ENCODE data around the gene ETFB. TPM values are rescaled to one million over a fixed set of nuclear protein-coding genes. Genes with fewer than 3 reads are reported as not detected.
A peak's percentile ranks its signal among the peaks of the same experiment; 100 is the strongest.

Gene ETFB
- total RNA-seq, 8 experiments from 2014 or later, result 64.7 to 217 (median 144) TPM

DNA sequence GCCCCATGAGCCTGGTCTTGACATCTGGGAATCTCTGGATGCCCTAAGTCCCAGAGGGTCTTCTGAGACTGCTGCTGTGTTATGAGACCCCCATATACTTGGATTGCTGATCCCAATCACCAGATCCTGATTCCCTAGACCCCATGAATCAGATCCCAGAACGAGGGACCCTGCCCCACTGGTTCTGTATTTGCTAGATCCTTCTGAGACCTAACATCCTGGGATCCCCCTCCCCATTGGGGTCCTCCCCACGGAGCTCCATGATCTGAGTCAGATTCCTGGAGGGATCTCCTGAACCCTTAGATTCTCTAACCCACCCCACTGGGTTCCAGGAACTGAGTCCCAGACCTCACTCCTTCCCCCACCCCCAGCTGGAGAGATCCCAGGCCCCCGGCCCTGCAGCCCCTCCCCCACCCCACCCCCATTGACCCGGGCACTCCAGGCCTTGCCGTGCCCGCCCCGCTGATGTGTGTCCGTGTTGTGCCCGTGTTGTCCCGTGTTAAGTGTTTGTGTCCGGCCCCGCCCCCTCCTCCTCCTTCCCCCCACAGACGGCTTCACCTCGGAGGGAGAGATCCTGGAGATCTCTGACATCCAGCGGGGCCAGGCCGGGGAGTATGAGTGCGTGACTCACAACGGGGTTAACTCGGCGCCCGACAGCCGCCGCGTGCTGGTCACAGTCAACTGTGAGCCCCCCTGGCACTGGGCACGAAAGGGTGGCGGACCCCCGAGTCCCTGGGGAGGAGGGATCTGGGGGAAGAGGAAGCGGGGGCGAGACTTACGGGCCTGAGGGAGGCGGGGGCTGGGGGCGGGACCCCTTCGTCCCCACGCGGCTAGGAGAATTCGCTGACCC lies 39.7 kb downstream of the ETFB start:
- in situ Hi-C loops (cut with MboI; ENCODE audit: low pct_unique_long_range_greater_than_20kb in 2 of 9, low sequenced_read_pairs in 9 of 9, unreplicated experiment in 9 of 9), result no loop called here
- Histone ChIP-seq H3K4me3 (no peak overlapping the region), H3K4me1 (replicated peaks in 1 of 2) (peaks cover 20% of the 10 kb centered on the region in 2 donors), H3K27ac (no peak overlapping the region)
- ATAC-seq (replicated peaks in 6 of 8), result no peak
- WGBS, 10 experiments, result 80% methylated on average over 1 of the region's 36 CpGs; no CpG with 5 or more reads in 8 of the 10 experiments

DNA sequence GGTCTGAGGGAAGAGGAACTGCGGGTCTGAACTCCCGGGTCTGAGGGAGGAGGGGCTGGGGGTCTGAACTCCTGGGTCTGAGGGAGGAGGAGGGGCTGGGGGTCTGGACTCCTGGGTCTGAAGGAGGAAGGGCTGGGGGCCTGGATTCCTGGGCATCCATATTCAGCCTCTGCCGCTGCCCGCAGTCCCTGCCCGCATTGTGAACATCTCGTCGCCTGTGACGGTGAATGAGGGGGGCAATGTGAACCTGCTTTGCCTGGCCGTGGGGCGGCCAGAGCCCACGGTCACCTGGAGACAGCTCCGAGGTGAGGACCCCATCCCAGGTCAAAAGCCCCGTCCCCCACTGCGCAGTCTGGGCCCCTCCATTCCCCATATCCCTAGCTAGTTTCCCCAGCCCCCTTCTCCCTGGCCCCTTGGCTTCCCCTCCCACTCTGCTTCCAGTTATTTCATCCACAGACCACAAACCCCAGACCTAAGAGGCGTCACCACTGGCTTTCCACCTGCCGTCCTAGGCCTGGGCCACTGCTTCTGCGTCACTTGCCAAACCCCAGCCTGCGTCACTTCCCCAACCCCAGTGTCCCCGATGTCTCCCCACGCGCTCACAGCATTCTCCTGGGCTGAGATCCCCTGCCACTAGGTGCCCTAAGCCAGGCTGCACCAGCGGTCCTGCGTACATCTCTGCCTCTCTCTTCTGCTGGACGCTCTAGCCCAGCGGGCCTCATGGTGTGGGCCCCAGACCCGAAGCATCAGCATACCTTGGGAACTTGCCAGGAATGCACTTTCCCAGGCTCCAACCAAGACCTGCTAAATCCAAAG lies 40.8 kb downstream of the ETFB start:
- no peak for ATAC-seq (replicated peaks in 6 of 8)
- in situ Hi-C loops (cut with MboI; ENCODE audit: low pct_unique_long_range_greater_than_20kb in 2 of 9, low sequenced_read_pairs in 9 of 9, unreplicated experiment in 9 of 9), result no loop called here
- Histone ChIP-seq H3K27ac (no peak overlapping the region), H3K4me3 (no peak overlapping the region), H3K4me1 (replicated peaks in 1 of 2) (peaks cover 24 to 25% of the 10 kb centered on the region in 2 donors)
- WGBS, 10 experiments, result 93% methylated on average over 3 of the region's 26 CpGs; no CpG with 5 or more reads in 9 of the 10 experiments

DNA sequence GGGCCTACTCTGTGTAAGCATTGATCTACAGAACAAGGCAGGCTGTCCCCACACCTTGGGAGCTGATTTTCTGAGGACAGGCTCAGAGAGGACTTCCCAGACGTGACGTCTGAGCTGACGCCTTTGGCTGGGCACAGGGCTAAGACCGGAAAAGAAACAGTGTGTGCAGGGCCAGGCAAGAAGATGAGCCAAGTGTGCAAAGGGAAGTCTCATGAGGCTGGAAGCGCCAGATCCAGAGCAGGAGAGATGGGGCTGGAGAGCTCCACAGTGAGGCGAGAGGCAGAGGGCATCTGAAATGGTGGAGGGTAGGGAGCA lies 42.1 kb downstream of the ETFB start:
- in situ Hi-C loops (cut with MboI; ENCODE audit: low pct_unique_long_range_greater_than_20kb in 2 of 9, low sequenced_read_pairs in 9 of 9, unreplicated experiment in 9 of 9), result no loop called here

DNA sequence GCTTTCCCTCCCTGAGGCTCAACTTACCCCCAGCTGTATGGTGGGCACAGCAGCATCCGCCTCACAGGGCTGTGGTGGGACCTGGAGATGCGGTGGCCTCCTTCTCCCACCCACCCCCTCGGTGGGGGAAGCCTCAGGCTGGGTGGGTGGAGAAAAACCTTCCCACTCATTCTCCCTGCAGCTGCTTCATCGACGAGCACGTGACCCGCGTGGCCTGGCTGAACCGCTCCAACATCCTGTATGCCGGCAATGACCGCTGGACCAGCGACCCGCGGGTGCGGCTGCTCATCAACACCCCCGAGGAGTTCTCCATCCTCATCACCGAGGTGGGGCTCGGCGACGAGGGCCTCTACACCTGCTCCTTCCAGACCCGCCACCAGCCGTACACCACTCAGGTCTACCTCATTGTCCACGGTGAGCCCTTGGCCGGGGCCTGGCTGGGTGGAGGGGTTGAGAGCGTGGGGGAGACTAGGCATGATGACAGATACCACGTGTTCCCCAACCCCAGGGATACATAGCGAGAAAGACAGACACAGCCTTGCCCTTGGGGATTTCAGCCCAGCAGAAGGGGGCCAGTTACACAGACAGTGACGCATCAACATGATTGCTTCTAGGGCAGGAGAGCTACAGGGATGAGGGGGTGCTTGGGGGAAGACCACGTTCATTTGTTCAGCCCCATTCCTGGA lies 42.6 kb downstream of the ETFB start:
- peak in 4 of 8 experiments; percentile 1 to 19 (median 12) for ATAC-seq (replicated peaks in 6 of 8)
- in situ Hi-C loops (cut with MboI; ENCODE audit: low pct_unique_long_range_greater_than_20kb in 2 of 9, low sequenced_read_pairs in 9 of 9, unreplicated experiment in 9 of 9), result no loop called here
- 20 to 100% (median 44%) methylated on average over 1 to 3 of the region's 29 CpGs; no CpG with 5 or more reads in 4 of the 10 experiments for whole genome bisulfite sequencing, 10 experiments
- H3K27ac ChIP-seq, result peak overlapping the region; percentile 34 to 52
- peaks cover 40% of the 10 kb centered on the region in 2 donors for H3K4me1 ChIP-seq (replicated peaks in 1 of 2)
- no peak overlapping the region for H3K4me3 ChIP-seq

More for the DNA sequence above, 42.1 kb downstream of the ETFB start:
- Histone ChIP-seq H3K27ac (peak overlapping the region in 1 of 2 donors; percentile 34), H3K4me3 (no peak overlapping the region), H3K4me1 (replicated peaks in 1 of 2) (peaks cover 36 to 38% of the 10 kb centered on the region in 2 donors)
- ATAC-seq (replicated peaks in 6 of 8), result no peak
- WGBS, 10 experiments, result 20 to 100% (median 93%) methylated on average over 1 to 5 of the region's 6 CpGs; no CpG with 5 or more reads in 5 of the 10 experiments

- Histone ChIP-seq H3K4me3 (no peak overlapping the region), H3K27ac (no peak overlapping the region), H3K4me1 (replicated peaks in 1 of 2) (peaks cover 35 to 36% of the 10 kb centered on the region in 2 donors)
- no peak for ATAC-seq (replicated peaks in 6 of 8)
- in situ Hi-C loops (cut with MboI; ENCODE audit: low pct_unique_long_range_greater_than_20kb in 2 of 9, low sequenced_read_pairs in 9 of 9, unreplicated experiment in 9 of 9), result no loop called here
- WGBS, 10 experiments, result 8 to 89% (median 62%) methylated on average over 2 to 10 of the region's 14 CpGs; no CpG with 5 or more reads in 4 of the 10 experiments
These were observed 44.4 kb downstream of the ETFB start for GRCh38 chr19:51321799-51322198.

- H3K4me1 ChIP-seq (replicated peaks in 1 of 2), result peaks cover 35 to 36% of the 10 kb centered on the region in 2 donors
- peak overlapping the region; percentile 50 to 73 for H3K27ac ChIP-seq
- no peak overlapping the region for H3K4me3 ChIP-seq
- WGBS, 10 experiments, result 6 to 58% (median 20%) methylated on average over 3 to 4 of the region's 14 CpGs; no CpG with 5 or more reads in 7 of the 10 experiments
- in situ Hi-C loops (cut with MboI; ENCODE audit: low pct_unique_long_range_greater_than_20kb in 2 of 9, low sequenced_read_pairs in 9 of 9, unreplicated experiment in 9 of 9), result no loop called here
- ATAC-seq (replicated peaks in 6 of 8), result peak in 5 of 8 experiments; percentile 71 to 81 (median 74)
These were observed 45.9 kb downstream of the ETFB start for GRCh38 chr19:51320280-51320657.

DNA sequence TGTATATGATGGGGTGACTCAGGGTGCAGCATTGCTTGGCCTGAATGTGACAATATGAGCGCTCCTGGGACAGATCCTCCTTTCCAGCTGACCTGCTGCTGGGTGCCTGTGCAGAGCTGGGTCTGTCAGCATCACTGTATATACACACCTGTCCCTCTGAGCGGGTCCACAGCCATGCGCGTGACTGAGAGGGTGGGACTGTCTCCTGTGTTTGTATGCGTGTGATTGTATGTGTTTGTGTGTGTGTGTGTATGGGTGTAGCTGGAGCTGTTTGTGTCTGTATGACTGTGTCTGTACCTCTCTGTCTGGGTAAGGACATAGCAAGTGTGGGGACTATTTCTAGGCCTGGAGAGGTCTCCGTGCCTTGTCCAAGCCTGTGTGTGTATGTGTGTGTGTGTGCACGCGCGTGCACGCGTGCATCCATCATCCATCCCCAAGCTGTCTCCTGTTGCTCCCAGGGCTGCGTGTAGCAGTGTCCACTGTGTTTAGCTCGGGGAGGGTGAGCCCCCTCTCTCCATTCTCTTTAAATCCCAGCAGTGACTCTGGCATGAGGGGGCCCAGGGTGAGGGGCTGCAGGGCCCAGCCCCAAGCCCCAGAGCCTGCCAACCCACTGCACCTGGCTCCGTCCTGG lies 46.4 kb downstream of the ETFB start:
- 33 to 60% (median 48%) methylated on average over 1 to 6 of the region's 14 CpGs; no CpG with 5 or more reads in 6 of the 10 experiments for WGBS, 10 experiments
- in situ Hi-C loops (cut with MboI; ENCODE audit: low pct_unique_long_range_greater_than_20kb in 2 of 9, low sequenced_read_pairs in 9 of 9, unreplicated experiment in 9 of 9), result no loop called here
- Histone ChIP-seq H3K27ac (peak overlapping the region; percentile 19 to 73), H3K4me1 (replicated peaks in 1 of 2) (peaks cover 35 to 36% of the 10 kb centered on the region in 2 donors), H3K4me3 (no peak overlapping the region)
- peak in 5 of 8 experiments; percentile 74 to 84 (median 80) for ATAC-seq (replicated peaks in 6 of 8)

DNA sequence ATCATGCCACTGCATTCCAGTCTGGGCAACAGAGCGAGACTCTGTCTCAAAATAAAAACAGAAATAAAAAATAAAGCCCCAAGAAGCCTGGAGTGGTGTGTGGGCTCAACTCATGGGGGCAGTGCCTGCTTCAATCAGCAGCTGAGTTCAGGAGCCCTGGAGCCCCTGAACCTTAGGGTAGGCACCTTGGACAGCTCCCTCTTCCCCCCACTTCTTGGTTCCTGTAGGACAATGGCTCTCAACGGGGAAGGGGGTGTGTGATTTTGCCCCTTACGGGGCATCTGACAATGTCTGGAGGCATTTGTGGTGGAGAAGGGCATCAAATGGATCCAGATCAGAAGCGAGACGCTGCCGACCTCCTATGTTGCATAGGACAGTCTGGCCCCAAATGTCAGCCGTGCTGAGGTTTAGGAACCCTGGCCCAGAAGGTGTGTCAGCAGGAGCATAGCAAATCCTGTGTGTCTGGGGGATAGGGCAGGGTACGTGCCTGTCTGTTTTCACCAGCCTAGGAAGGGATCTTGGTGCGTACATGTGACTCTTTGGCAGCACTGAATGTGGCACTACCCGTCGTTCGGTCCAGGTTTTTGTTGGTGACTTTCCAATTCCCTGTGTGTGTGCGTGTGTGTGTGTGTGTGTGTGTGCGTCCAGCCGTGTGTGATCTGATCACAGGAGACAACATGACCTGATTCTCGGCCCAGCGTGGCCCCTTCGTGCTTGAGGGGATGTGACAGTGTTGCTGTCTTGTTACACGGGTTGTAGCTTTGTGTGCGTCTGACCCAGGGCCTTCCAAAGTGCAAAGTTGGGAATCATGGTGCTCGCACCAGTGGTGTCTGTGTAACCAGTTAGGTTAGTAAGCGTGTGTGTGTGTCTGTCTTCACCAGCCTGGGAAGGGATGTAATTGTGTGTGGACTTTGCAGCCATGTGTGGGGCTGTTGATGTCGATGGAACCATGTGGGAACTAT lies 47.2 kb downstream of the ETFB start:
- peak overlapping the region; percentile 19 to 73 for H3K27ac ChIP-seq
- peaks cover 28 to 29% of the 10 kb centered on the region in 2 donors for H3K4me1 ChIP-seq (replicated peaks in 1 of 2)
- WGBS, 10 experiments, result 5 to 80% (median 69%) methylated on average over 1 to 10 of the region's 23 CpGs; no CpG with 5 or more reads in 3 of the 10 experiments
- ATAC-seq (replicated peaks in 6 of 8), result no peak
- in situ Hi-C loops (cut with MboI; ENCODE audit: low pct_unique_long_range_greater_than_20kb in 2 of 9, low sequenced_read_pairs in 9 of 9, unreplicated experiment in 9 of 9), result no loop called here
- no peak overlapping the region for H3K4me3 ChIP-seq

- H3K27ac ChIP-seq, result no peak overlapping the region
- 0 to 33% methylated on average over 1 of the region's 1 CpG; no CpG with 5 or more reads in 8 of the 10 experiments for WGBS, 10 experiments
- H3K4me1 ChIP-seq (replicated peaks in 1 of 2), result peaks cover 20% of the 10 kb centered on the region in 2 donors
- H3K4me3 ChIP-seq, result no peak overlapping the region
- no peak for ATAC-seq (replicated peaks in 6 of 8)
- in situ Hi-C loops (cut with MboI; ENCODE audit: low pct_unique_long_range_greater_than_20kb in 2 of 9, low sequenced_read_pairs in 9 of 9, unreplicated experiment in 9 of 9), result no loop called here
These were observed 48.2 kb downstream of the ETFB start for GRCh38 chr19:51317968-51318367.

GRCh38 chr19:51317376-51317775 lies 48.8 kb downstream of the ETFB start:
- 50 to 100% (median 72%) methylated on average over 1 to 2 of the region's 3 CpGs; no CpG with 5 or more reads in 5 of the 10 experiments for WGBS, 10 experiments

DNA sequence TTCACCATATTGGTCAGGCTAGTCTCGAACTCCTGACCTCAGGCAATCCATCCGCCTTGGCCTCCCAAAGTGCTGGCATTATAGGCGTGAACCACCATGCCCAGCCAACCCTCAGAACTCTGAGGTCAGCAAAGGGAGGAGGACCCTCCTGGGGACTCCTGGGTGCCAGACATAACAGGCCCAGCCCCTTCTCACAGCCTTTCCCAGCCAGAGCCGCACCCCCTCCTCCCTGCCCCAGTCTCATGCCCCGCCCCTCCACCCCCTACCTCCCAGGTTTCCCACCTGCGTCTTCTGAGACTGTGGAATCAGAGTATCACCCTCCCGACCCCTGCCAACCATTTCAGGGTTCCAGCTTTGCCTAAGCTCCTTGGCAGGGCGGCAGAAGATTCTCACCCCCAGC lies 49.5 kb downstream of the ETFB start:
- Histone ChIP-seq H3K4me3 (no peak overlapping the region), H3K27ac (no peak overlapping the region), H3K4me1 (replicated peaks in 1 of 2) (peaks cover 20 to 22% of the 10 kb centered on the region in 2 donors)
- ATAC-seq (replicated peaks in 6 of 8), result no peak
- WGBS, 10 experiments, result 25 to 80% (median 60%) methylated on average over 2 to 3 of the region's 8 CpGs; no CpG with 5 or more reads in 7 of the 10 experiments
- in situ Hi-C loops (cut with MboI; ENCODE audit: low pct_unique_long_range_greater_than_20kb in 2 of 9, low sequenced_read_pairs in 9 of 9, unreplicated experiment in 9 of 9), result no loop called here

More at GRCh38 chr19:51317376-51317775, 48.8 kb downstream of the ETFB start:
- in situ Hi-C loops (cut with MboI; ENCODE audit: low pct_unique_long_range_greater_than_20kb in 2 of 9, low sequenced_read_pairs in 9 of 9, unreplicated experiment in 9 of 9), result no loop called here
- Histone ChIP-seq H3K27ac (no peak overlapping the region), H3K4me3 (no peak overlapping the region), H3K4me1 (replicated peaks in 1 of 2) (peaks cover 20% of the 10 kb centered on the region in 2 donors)
- no peak for ATAC-seq (replicated peaks in 6 of 8)
